Left cardiac atrium (tissue), 4 donors: ENCODE data around the gene GPR27. TPM values are rescaled to one million over a fixed set of nuclear protein-coding genes. Genes with fewer than 3 reads are reported as not detected.
A peak's percentile ranks its signal among the peaks of the same experiment; 100 is the strongest.

ENCODE experiments used
- ATAC-seq, 2 donors: fragments of 200-7000 bp; cut with Tn5 transposase; one replicate each; pipeline ENCODE4 v1.9.1; 2020; ENCODE audit warnings: mild to moderate bottlenecking in 2 of 2, moderate library complexity in 2 of 2
- DNase-seq: peaks from one replicate; pipeline ENCODE4 v3.0.0-alpha.2; 2020
- intact Hi-C, 2 donors: fragments of 100-400 bp; cut with DNase I; formaldehyde crosslinking; loops; one replicate each; pipeline versions ENCODE4 v1.14.1 to v1.15.1; 2022 to 2023
- long read RNA-seq: library from polyadenylated mRNA; unstranded; transcript quantifications from one replicate; pipeline ENCODE4 v2.0.0, GENCODE V29; 2021
- total RNA-seq, 2 donors: library from RNA; stranded (reverse); fragmentation: NEBNext Ultra II Directional; extraction: Animal tissue kit (Norgen Biotek cat#: 25700); gene quantifications; one replicate each; pipeline ENCODE4 v1.2.1, GENCODE V29; 2021
- donor health status: DM: no; HTN: yes; CAD: no.
- donor health status: DM: no; HTN: yes; CAD: no; lungs with severe emphysema.
- donor health status: DM: yes; HTN: yes; CAD: no.
- donor health status: Dilated cardiomyopathy.

The GPR27 gene, protein sequence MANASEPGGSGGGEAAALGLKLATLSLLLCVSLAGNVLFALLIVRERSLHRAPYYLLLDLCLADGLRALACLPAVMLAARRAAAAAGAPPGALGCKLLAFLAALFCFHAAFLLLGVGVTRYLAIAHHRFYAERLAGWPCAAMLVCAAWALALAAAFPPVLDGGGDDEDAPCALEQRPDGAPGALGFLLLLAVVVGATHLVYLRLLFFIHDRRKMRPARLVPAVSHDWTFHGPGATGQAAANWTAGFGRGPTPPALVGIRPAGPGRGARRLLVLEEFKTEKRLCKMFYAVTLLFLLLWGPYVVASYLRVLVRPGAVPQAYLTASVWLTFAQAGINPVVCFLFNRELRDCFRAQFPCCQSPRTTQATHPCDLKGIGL
- total RNA-seq: 1 to 10 TPM; 2.3 to 3.9 TPM
- long read RNA-seq, partial matches to known transcripts: 0 of 1 reads
- long read RNA-seq, other reads (novel, unspliced or antisense): 0 of 1 reads

DNA sequence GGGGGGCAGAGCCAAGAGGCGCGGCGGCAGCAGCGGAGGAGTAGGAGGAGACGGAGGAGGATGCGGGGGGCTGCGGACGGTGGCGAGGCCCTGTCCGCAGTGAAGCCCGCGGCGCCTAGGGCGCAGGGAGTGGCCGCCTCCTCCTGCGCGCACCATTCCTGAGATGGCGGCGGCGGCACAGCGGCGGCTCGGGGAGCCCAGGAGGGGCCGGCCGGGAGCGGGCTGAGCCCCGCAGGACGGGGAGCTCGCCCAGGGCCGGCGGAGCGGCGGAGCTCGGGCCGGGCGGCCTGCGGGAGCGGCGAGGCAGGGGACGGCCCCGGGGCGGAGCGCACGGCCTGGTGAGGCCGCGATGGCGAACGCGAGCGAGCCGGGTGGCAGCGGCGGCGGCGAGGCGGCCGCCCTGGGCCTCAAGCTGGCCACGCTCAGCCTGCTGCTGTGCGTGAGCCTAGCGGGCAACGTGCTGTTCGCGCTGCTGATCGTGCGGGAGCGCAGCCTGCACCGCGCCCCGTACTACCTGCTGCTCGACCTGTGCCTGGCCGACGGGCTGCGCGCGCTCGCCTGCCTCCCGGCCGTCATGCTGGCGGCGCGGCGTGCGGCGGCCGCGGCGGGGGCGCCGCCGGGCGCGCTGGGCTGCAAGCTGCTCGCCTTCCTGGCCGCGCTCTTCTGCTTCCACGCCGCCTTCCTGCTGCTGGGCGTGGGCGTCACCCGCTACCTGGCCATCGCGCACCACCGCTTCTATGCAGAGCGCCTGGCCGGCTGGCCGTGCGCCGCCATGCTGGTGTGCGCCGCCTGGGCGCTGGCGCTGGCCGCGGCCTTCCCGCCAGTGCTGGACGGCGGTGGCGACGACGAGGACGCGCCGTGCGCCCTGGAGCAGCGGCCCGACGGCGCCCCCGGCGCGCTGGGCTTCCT, at the start of gene GPR27:
GPR27 (plus strand) TSS at position 155 of the 909 bp plus-strand sequence; CDS start at position 350, 195 bp downstream.
- intact Hi-C loops: no loop called here
- ATAC-seq (peak; percentile 67 to 75), DNase-seq (peak; percentile 31)

DNA sequence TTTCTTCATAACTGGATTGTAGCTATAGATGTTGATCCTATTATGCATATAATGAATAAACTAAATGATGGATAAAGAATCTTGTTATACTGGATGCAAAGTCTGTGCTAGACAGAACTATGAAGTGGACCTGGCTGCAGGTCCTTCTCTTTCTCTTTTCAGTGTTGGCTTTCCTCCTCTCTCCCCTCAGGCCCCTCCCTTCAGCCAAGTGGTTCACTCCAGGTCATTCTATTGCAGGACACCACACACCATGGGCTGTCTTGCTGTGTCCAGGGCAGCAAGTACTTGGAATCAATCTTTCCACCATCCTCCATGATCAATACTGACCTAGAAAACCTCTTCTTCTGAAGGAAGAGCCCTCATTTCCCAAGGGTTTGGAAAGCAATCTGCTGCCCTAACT, 48.7 kb upstream of the GPR27 start:
- DNase-seq: no peak
- intact Hi-C loops: no loop called here
- peak; percentile 31 to 32 for ATAC-seq

DNA sequence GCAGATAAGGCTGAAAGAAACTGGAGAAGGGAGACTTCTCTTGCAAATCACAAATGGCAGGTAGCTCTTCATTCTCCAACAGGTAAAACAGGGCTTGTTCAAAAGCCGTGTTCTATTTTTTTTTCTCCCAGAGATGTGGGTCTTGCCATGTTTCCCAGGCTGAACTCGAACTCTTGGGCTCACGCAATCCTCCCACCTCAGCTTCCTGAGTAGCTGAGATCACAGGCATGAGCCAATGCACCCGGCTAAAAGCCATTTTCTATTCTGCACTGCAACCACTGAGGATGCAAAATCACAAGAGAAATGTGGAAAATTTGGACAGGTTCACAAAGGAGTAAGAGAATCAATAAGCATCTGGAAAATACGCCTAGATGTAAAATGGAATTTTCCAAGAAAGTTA, 48.0 kb upstream of the GPR27 start:
- no peak for ATAC-seq
- no peak for DNase-seq
- intact Hi-C loops: no loop called here

DNA sequence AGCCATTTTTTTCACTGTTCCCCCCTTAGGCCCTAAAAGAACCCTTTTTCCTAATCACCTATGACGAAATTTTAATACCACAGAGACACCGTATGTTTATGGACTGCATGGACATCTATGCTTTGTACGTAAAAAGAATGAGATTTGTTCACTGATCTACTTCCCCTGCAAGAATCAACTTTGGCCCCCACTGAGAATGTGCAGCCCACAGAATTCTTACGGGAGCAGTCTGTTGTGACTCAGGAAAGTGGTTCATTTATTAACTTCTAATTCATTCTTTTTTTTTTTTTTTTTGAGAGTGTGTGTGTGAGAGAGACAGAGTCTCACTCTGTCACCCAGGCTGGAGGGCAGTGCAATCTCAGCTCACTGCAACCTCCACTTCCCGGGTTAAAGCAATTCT, 46.1 kb upstream of the GPR27 start:
- no peak for ATAC-seq
- DNase-seq: no peak
- intact Hi-C loops: no loop called here

DNA sequence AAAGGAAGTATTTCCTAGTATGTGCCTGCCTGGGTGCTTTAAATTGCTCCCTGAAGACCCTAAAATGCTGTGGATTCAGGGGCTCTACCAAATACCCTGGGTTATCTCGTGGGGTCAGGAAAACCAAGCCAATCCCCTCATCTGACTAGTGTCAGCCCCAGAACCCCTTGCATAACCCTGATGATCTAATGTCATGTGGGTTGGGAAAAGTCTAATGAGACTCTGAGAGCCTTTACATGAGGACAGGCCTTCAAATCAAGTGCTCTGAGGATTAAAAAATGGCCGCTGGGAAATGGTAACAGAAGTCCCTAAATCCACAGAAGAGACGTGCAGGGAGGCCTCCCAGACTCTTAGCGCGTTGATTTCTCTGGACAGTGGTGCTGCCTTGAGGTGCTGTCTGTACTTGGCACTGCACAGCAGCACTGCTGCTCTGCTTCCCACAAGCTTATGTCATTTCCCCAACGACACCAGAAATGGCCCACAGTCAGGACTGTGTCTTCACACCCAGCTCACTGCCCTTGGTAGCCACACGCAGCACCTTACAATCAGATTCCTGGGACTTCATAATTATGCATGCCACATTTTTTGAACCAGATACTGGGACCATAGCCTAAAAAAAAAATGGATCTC, 45.1 kb upstream of the GPR27 start:
- DNase-seq (no peak), ATAC-seq (peak; percentile 68)
- intact Hi-C loops: no loop called here

DNA sequence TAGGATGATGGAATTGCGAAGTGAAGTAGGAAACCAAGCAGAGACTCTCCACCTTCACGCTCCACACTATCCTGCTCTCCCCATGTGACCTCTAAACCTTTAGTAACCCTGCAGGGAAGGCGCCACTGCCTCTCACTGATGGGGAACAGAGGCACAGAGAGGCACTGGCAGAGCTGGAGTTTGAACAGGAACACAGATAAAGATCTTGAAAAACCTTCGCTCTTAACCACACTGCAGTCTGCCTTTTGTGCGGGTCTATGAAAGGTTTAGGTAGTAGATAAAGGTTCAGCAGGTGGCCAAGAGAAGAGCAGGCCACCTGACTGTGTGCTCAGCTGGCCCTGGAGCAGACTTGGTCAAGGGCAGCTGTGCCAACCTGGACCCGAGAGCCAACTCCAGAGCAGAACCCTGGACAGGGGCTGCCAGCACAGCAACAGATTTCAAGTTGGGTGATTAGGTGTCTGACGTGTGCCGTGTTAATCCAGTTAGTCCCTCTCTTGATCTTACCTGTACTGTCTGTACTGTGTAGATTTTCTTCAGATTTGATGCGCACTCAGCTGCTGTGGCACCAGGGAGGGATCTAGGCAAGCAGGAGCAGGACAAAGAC, 43.6 kb upstream of the GPR27 start:
- ATAC-seq (no peak), DNase-seq (no peak)
- intact Hi-C loops: loop anchor here in 1 of 2 donors (10.0 kb wide), 2 partner anchors 1115 to 1375 kb away; no protein-coding TSS in a partner anchor

DNA sequence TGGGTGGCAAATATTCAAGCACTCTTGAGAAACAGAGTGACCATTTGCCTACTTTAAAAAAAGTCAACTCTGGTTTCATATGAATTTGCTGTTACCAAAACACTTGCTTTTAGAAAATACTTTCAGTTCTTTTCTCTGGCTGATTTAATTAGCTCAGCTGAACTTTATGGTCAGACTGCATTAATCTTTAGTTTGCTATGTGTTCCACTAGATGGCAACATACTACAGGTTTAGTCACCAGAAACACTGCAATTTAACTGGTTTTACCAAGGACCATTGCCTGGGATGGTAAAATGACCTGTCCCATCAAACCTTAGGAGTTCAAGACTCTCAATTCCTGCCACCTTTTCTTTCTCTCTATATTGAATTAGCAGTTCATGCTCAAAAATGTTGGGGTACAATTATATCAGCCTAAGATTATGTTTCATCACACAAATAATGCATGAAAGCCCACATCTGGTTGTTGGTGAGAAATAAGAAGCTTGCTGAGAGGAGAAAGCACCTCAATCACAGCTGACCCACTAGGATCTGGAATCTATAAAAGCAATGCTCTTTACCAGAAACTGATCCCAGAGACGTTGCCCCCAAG, 42.7 kb upstream of the GPR27 start:
- ATAC-seq (peak in 1 of 2 donors; percentile 68), DNase-seq (no peak)
- intact Hi-C loops: loop anchor here in 1 of 2 donors (10.0 kb wide), 2 partner anchors 1114 to 1374 kb away; no protein-coding TSS in a partner anchor

DNA sequence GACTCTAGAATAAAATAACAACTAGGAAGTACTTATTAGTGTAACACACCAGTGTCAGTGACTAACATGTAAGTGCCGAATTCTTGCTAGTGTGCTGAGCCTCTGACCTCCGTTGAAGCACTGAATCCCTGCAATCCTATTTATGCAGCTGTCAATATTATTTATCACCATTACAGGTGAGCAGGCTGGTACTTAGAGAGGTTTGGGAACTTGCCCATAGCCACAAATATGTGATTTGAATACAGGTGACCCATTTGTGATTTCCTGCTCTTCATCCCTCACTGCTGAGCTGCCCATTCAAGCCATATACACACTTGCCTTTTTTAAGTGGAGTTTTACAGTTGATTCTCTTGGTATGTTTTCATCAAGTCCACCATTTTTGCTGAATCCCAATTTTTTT, 40.6 kb upstream of the GPR27 start:
- DNase-seq (no peak), ATAC-seq (no peak)
- intact Hi-C loops: loop anchor here in 1 of 2 donors (10.0 kb wide), 2 partner anchors 1112 to 1372 kb away; no protein-coding TSS in a partner anchor

DNA sequence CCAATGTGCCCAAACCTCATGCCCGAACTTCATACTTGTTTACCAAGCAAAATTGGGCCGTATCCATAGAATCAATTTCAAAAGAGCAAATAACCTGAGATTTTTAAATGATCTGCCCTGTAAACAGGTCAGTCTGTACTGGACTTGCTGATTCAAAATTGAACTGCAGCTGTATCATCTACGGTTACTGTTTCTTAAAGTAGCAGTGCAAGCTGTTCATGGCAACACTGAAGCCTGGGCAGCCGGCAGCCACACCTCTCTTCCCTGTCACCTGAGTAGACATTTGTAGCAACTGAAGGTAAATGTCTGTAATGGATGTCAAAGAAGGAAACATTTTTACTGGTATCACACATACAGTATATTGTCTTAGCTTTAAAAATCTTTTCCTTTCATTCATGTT, 39.1 kb upstream of the GPR27 start:
- DNase-seq (no peak), ATAC-seq (no peak)
- intact Hi-C loops: loop anchor here in 1 of 2 donors (10.0 kb wide), 2 partner anchors 1110 to 1370 kb away; no protein-coding TSS in a partner anchor

DNA sequence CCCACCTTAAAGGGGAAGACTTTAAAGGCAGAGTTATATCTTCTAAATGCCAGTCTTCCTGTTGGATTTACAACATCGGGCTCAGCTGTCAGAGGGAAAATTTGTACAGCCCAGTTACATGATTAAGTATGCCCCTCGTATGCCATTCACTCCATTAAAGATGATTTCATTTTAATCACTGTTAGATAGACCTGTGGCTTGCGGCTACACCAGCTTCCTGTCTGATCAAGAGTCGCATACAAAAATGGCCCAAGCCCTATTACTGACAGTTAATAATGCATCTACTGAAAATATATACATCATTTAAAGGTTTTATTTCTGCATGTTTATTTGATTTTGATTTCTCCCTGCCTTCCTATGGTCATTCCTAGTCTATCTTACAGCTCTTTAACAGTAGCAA, 35.6 kb upstream of the GPR27 start:
- DNase-seq: no peak
- no peak for ATAC-seq
- intact Hi-C loops: loop anchor here in 1 of 2 donors (10.0 kb wide), 2 partner anchors 1107 to 1367 kb away; no protein-coding TSS in a partner anchor

DNA sequence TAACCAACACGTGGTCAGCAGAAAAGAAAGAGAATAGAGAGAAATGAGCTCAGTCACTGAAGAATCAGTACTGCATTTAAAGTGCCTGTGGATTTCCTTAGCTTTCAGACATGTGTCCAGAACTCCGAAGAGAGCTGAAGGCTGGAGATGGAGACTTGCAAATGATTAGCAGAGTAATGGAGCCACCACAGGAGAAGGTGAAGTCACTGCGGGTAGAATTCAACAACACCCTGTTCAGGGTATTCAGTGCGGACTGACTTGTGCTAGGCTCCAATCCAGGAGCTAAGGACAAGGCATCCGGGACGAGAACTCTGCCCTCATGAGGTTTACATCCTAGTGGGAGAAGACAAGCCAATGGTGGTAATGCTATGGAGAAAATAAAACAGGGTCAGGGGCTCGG, 32.7 kb upstream of the GPR27 start:
- no peak for DNase-seq
- ATAC-seq: no peak
- intact Hi-C loops: no loop called here

DNA sequence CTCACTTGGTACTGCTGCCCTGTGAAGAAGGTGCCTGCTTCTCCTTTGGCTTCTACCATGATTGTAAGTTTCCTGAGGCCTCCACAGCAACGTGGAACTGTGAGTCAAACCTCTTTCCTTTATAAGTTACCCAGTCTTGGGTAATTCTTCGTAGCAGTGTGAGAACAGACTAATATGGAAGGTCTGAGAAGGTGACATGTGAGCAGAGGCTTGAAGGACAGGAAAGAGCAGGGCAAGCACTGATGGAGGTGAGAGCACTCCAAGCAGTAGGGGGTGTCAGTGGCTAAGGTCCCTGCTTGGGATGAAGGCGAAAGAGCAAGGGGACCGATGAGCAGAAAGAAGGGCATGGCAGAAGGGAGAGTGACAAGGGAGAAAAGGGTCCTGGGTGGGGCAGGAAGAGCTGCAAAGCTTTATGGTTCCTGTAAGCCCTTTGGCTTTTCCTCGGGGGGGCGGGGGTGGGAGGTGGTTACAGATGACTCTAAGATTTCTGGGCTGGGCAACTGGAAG, 32.0 kb upstream of the GPR27 start:
- DNase-seq (no peak), ATAC-seq (no peak)
- intact Hi-C loops: no loop called here

DNA sequence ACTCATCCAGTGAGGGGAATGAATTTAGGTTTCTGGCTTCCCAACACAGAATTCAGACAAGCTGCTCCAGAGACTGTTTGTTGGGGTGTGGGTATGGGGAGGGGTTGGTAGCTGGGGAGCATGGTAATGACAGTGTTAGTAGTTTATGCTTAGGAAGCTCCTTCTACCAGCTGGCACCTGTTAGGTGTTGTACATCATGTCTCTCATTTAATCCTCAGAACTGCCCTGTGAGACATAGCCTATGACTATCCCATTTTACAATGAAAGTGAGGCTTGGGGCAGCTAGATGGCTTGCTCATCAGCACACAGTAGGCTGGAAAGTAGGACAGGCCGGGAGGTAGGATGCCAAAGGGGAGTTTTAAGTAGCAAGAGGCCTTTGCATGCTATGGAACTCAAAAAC, 31.0 kb upstream of the GPR27 start:
- ATAC-seq (no peak), DNase-seq (no peak)
- intact Hi-C loops: no loop called here

DNA sequence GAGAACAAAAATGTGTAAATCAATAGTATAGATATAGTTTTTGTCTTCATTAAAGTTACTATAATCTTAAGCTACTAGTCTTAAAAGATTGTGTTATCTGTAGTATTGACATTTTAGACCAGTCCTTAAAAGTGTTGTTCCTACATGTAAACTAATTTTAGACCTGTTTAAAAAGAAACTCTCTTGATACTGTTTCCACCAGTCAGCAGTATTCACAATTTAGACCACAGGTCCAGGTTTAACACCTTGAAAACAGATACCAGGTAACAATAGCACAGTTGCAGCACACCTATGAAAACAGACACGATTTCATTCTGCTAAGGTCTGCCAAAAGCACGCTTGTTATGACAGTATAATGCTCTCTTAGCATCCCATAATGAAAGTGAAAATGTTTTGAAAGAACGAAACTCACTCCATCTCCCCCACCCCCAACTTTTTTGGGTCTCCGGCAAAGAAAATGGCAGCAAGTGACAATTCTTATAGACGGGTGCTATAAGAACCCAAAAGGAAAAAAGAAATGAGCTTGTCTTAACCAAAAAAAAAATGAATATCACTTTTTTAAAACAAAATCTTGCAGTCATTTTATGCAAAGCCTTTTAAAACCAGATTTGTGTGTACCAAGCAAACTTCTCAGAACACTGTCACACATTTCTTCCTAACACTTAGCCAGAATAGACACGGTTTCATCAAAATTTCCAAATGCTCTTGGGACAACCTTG, 30.0 kb upstream of the GPR27 start:
- DNase-seq: no peak
- intact Hi-C loops: no loop called here
- ATAC-seq: no peak

DNA sequence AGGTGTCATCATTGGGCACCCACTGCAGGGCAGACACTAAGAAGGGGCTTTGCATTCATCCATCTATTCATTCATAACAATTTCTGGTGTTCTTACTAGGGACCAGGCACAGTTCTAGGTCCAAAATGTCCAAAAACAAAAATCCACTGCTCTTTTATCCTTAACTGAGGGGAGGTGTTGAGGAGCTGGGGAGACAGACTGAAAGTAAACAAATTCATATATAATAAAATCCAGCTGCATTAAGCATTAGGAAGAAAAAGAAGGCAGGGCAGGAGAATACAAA, 29.5 kb upstream of the GPR27 start:
- intact Hi-C loops: no loop called here
- no peak for ATAC-seq
- no peak for DNase-seq

DNA sequence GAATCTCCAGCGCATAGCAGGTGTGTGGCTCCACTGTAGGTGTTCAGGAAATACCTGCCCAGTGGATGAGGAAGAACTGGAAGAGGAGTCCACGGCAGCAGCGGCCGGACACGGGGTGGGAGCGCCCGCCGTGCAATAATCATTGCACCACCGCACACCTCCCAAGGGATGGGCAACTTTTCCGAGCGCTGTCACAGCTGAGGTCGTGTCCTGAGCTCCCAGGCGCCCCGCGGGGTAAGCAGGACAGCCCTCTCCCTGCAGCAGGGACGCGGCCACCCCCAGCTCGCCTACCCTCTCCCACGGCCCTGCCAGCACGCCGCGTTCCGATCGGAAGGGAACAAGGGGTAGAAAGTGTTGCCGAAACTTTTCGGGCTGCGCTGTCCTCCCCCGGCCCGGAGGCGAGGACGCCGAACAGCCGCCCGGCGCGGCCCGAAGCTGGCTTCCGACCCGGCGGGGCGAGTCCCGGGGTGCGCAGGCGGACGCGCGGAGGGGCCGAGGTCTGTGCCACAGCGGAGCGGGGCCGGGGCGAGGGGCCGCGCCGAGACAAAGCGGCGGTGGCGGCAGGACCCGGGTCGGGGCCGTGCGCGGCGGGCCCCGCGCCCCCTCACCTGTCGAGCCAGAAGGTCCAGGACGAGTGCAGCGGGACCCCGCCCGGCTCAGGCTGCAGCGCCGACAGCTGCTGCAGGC, 28.9 kb upstream of the GPR27 start:
- intact Hi-C loops: no loop called here
- DNase-seq (peak; percentile 54), ATAC-seq (peak; percentile 65 to 70)

DNA sequence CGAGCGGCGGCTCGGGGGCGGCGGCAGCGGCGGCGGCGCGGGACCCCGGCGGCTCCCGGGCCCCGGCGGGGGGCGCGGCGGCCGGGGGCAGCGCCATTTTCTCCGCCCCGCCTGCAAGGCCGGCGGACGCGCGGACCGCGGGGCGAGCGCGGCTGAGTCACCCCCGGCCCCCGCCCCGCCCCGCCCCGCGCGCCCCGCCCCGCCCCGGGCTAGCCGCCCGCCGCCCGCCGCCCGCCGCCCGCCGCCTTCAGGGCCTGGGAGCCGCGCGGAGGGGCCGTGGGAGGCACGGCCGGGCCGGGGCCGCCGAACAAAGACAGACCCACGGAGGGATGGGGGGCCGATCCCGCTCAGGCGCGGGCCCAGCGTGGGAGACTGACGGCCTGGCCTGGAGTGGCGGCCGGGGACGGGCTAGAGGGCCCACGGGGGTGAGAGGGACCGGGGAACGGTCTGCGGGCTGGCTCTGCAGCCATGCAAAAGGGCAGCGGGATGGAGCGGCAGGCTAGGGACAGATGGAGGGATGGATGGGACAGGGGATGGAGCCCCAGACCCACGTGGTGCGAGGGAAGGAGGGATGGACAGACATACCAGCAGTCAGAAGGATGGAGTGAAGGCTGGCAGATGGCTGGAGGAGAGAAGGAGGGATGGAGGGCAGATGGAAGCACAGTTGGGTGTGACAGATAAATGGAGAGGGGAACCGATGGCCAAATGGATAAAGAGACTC, 28.2 kb upstream of the GPR27 start, which contains the start of gene EIF4E3:
EIF4E3 (minus strand) TSS at position 132 of the 721 bp plus-strand sequence; CDS start at position 97, 35 bp downstream.
- DNase-seq (peak; percentile 38), ATAC-seq (peak; percentile 61 to 71)
- intact Hi-C loops: no loop called here
